Activated CD8-positive, alpha-beta memory T cell treated with anti-CD3 and anti-CD28 coated beads for 4 hours (primary cell): ENCODE data around the gene QRFPR.
"Not testable (repeated sequence)": the region's sequence is repeated elsewhere in the genome, so short reads cannot be mapped to it uniquely, and the experiment has no call there.

Source experiments
- DNase-seq, 2 donors: peaks; one replicate each; pipeline ENCODE4 v3.0.0-alpha.2; 2020; ENCODE audit warnings: low read depth in 2 of 2

Gene QRFPR

DNA sequence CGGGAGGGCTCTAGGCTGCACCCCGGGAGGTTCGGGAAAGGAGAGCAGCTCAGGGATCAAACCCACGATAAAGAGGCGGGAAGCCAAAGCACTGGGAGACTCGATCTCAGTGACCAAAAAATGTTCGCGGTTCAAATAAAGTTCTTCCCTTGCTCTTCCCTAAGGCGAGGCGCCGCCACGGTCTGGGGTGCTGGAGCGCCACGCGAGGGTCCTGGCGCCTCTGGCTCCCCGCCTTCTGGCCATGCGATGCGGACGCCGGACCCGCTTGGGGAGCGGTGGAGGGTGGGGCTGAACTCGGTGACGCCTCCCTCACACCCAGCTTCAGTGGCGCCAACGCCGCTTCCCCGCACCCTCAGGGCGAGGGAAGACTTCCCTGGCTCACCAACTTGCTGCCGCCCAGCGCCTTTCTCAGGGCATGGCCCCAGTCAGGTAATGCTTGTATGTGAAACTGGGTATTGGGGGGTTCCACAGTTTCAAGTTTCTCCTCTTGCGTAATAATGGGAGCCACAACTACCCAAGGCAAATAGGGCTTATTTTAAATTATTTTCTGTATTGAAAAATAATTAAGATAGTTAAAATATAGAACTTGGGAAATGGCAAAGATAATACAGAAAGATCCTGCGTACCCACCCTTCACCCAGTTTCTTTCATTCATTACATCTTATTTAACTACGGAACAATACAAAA, at the start of gene QRFPR:
Gene QRFPR, minus strand, starts transcription at position 243 of the 687 bp plus-strand sequence. CDS start 371 bp downstream, outside the sequence.
- no peak for DNase-seq

DNA sequence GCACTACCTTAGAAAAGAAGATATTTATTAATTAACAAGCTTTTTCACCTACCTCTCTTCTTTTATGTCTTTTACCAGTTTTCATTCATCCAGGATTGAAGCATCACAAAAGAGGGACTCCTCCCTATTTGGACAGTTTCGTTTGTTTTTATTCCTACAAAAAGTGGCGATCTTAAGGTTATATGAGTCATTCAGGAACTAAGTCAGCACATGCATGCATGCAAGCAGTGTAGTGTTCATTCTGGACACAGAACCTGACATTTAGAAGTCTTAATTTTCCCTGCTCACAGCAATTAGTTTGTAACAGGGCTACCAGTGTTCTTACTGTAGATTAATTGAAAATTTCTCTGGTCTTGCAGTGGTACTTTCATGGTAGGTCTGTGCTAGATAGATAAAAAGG, 47.9 kb upstream of the QRFPR start:
- no peak for DNase-seq

DNA sequence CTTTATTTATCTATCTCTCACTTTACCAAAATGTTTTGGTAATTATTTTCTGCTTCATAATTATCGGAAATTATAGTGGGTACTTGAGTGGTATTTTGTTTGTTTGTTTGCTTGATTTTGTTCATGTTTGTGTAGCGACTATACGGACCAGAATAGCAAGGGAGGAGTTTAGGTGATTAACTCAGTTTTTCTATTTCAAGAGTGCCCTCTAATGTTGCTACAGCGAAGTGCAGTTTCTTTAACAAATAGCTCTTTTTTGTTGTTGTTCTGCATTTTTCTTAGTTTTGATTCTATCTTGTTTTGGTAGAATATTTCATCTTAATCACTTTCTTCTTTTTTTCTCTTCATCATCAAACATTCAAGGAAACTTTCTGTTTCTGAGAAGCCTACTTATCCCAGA, 40.8 kb upstream of the QRFPR start:
- no peak for DNase-seq

DNA sequence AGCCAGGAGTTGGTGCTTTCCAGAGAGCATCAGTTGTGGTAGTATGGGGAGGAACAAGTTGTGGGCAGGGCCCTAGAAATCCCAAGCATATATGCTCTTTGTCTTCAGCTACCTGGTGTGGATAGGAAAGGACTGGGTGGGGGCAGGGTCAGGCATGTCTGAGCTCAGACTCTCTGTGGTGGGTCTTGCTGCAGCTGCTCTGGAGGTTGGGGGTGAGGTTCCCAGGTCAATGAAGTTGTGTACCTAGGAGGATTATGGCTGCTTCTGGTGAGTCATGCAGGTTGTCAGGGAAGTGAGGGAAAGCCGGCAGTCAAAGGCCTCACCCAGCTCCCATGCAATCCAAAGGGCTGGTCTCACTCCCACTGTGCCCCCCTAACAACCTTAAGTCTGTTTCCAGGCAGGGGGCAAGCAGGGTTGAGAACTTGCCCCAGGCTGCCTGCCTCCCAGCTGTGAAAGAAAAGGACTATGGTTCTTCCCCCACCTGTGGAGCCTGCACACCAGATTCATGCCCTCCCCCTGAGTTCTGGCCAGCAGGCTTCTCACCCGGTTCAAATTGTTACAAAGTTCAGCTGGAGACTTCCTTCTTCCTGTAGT, 30.4 kb upstream of the QRFPR start:
- DNase-seq = no peak

DNA sequence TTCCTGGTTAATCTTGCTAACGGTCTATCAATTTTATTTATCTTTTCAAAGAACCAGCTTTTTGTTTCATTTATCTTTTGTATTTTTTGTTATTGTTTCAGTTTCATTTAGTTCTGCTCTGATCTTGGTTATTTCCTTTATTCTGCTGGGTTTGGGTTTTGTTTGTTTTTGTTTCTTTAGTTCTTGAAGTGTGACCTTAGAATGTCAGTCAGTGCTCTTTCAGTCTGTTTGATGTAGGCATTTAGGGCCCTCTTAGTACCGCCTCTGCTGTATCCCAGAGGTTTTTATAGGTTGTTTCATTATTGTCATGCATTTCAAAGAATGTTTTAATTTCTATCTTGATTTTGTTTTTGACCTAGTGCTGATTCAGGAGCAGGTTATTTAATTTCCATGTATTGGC, 27.7 kb upstream of the QRFPR start:
- DNase-seq = not testable (repeated sequence)

DNA sequence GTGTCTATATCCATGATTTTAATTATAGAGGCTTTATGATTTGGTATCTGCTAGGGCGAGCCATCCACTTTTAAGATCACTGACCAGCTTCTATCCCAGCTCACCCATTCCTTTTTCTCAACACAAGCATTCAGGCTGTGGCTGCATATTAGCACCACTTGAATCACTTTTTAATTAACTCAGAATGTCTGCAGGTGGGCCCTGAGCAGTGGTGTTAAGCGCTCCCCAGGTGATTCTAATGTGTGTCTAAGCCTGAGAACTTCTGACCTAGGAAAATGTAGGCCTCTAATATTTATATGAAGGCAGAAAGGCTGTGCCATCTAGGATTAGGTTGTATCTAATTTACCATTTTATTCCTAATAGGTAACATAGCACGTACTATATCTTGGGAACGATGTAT, 19.8 kb upstream of the QRFPR start:
- no peak for DNase-seq

DNA sequence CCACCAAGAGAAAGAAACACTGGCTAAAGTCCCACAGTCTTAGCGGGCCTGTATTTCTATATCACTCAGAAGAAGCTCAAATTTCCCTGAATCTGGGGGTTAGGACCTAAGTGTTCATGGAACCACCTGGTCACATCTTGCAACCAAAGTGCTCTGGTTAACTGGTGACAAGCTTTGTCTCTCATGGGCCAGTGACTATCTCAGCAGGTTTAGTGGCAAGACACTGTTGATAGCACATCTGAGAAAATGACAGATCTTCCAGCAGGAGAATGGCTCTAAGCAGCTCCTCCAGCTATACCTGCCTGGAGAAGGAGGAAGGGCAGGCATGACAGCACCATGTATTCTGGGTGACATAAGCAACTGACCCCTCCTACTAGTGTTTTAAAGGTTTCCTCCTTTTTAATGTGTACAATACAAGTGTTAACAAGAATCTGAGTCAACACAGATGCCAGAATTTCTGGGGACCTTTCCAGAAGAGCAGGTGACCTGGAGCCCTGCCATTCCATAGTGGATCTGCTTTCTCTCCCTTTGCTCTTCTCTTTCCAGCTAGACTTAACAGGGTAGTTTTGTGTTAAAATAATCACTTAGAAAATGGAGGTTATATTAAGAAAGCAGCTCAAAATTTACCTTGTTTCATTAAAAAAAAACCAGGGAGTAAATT, 17.3 kb upstream of the QRFPR start:
- no peak for DNase-seq

DNA sequence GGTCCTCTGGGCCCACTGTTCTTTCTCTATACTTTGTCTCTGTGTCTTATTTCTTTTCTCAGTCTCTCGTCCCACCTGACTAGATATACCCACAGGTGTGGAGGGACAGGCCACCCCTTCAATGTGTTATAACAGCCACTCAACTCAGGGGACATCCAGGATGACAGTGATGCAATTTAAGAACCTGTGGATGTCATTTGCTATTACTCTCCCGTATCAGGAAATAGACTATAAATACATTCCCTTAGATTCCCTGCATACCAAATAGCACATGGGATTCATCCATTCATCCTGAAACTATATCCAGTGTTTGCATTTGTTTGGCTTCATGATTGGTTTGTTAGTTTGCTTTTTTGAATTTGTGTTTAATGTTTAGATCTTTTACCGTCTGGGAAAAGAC, 16.6 kb upstream of the QRFPR start:
- DNase-seq = no peak

DNA sequence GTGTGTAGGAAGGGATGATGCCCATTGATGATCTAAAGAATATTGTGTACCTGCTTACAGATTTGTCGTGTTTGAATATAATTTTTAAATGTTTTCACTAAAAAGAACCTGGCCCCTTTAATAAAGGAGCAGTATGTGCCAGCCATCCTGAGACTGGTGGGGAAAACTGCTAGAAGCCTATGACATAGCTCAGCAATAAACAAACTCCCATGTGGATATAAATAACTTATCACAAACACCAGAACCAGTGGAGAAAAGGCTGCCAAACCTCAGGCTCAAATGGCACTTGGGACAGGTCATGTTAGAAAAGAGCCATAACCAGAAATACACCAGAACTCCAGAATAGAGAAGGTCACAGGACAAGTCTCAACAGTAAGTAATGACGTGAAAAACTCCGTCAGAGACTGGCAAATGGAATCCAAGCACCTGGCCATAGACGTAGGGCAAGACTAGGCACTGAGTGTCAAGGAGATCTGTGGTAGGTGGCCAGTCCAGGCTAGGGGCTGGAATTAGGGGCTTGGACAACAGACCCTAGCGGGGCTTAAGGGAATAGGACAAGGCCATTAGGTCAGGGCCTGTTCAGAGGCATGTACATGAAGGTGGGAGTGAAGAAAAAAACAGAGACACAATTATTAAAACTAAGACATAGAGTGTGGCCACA, 11.7 kb upstream of the QRFPR start:
- no peak for DNase-seq

DNA sequence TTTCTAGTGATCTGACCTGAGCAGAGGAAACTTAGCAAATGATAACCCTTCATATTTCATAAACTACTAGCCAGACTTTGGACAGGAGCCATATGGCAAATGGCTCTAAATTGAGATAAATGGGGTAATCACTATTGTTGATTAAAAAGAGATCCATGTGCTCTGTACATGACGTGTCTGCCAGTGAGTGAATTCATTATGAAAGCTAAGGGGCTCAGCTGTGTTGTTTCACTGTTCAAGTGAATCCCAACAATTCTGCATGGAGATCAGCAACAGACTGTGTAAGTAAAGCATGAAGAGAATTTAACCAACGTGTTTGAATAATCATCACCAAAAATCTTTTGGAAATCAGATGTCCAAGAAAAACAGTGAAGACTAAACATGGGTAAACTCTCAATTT, 9.5 kb upstream of the QRFPR start:
- DNase-seq = no peak

DNA sequence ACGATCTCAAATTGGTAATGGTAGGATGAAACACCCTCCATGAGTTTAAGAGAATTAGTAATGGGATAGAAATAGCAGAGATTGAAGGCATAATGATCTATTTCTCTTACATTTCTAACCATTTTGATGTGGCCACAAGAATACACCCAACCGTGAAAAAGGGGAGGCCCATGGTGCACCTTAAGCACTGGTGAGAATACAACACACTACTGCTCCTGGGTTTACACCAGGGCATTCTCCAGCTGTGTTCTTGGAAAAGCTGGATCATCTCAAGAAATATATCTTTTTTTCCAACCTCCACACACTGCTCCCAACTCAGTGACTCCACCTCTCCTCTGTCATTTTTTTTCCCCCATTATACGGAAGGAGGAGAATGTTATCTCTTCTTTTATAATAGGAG, 1.5 kb downstream of the QRFPR start:
- no peak for DNase-seq

DNA sequence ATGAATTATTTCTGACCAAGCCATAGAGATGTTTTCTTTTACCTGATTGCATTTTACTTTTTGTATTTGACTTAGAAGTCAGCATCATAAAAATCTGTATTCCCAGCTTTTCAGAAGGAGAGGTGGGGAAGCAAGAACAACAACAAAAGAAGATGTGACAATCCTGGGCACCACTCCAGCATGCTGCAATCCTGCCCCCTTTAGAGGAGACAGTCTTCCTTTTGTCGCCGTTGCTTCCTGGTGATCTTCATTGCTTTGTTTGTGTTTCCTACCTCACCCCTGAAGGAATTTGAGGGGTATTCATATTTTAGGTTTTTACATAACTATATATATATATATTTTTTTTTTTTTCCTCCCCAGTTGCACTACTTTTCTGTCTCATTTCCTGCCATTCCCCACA, 3.7 kb downstream of the QRFPR start:
- no peak for DNase-seq

DNA sequence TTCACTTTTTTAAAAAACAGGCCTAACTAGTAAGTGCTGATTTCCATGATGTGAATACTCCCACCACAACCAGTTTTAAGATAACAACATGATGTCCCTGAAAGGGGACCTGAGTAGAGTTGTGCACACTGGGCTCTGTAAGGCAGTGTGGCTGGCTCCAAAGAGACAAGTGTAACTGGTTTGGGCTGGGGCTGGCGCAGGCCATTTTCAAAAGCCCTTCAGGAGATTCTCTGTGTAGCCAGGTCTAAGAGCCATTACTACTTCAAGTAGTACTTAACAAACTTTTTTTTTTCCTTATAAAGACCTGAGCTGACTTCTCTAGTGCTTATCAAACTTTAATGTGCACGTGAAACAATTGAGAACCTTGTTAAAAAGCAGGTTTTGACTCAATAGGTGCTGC, 4.3 kb downstream of the QRFPR start:
- DNase-seq = no peak

DNA sequence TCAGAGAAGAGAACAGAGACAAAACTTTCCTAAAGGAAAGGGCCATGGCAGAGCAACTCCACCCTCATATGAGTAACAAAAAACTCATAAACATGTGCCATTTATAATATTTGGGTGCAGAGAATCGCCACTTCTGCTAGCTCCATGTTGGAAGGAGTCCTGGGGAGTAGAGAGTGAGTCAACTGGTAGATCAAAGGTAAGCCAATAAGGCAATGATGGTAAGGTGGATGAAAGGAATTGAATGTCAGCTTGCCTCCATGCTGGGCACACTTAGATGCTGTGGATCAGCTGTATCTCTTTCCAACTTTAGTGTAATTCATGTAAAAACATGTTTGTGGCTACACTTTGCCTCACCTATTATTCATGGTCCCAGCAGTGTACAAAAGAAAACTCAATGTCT, 4.7 kb downstream of the QRFPR start:
- DNase-seq = no peak

DNA sequence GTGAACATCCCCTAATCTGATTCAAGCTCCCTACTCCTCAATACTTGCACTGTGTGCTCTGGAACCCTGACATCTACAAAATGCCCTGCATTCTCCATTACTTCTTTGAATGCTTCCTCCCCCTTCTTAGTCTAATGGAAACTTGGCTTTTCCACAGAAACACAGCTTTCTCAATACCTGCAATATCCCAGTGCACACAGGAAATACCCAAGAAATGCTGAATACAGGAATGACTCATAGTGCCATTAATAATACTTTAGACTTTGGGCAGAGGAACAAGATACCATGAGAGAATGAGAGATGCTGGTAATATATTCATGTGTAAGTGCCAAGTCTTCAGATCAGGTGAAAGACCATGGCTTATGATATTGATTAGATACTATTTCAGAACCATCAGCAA, 5.6 kb downstream of the QRFPR start:
- no peak for DNase-seq

DNA sequence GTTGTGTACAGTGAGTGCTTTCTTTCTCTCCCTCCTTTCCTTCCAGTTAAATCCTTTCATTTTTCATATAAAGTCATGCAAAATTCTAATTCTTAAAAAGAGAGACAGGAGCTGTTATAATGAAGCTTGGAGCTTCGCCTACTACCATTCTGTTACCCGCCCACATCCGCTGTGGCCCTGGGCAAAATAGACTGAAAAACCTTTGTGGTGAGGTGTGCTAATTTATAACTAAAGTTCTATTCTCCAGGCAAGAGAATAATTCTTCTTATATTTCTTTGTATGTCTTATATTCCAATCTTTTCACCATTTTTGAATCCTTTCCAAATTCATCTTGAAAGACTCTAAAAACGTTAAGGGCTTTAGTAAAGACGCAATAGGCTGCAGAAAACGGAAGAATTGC, 7.0 kb downstream of the QRFPR start:
- DNase-seq = no peak

DNA sequence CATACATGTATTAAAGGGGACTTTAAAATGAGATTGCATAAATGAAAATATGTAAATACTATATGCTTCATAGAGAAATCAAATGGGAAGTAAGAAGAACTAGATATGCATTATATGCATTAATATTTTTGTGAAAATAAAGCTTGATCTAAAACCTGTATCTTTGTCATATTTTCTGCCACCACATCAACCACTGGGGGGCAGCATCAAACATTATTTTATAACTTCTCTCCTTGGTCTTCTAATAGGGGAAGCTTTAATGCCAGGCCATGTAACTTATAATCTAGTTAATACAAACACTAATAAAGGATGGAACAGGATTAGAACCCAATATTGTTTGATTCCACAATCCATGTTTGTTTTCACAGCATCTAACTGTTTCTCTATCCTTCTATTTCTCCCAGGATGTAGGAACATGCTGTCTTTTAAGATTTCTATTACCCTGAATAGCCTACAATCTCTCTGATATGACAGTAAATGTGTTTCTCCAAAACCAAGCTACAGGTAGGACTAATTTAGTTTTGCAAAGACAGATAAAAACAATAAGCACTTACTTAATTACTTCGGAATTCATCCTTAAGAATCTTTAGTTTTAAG, 10.0 kb downstream of the QRFPR start:
- no peak for DNase-seq

DNA sequence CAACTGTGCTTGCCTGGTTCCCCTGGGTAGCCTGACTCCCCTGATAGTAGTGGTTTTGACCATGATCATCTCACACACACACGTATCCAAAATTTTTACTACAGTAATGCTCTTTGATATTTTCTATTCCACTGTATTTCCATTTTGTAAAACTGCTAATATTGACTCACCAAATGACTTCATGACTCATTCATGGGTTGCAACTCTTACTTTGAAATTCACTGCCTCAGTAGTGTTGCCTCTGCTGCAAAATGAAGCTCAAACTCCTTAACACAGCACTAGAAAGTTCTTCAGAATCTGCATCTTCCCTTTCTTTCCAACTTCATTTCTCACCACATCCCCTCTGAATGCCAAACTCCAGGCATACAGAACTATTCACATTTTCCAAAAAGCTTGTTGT, 20.3 kb downstream of the QRFPR start:
- no peak for DNase-seq

DNA sequence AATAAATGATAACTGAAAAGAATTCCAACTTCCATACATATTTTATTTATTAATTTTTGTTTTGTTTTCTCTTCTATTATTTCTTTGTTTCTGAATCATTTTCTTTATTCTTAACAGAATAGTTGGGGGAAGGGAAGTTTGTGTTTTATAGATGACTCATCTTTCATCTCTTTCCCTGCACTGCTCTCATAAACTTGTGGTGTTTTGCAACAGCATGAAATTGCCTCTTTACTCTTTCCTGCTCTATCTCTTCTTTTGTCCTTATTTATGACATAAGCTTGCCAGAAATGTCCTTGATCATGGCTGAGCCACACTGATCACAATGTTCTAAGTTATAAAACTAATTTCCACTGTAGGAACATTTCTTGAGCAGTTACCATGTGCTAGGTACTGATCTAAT, 22.3 kb downstream of the QRFPR start:
- DNase-seq = no peak

DNA sequence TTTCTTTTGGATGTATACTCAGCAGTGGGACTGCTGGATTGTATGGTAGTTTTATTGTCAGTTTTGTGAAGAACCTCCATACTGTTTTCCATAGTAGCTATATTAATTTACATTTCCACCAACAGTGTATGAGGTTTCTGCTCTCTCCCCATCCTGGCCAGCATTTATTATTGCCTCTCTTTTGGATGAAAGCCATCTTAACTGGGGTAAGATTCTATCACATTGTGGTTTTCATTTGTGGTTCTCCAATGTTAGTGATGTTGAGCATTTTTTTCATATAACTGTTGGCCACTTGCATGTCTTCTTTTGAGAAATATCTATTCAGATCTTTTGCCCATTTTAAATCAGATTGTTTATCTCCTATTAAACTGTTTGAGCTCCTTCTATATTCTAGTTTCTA, 27.6 kb downstream of the QRFPR start:
- DNase-seq = no peak

DNA sequence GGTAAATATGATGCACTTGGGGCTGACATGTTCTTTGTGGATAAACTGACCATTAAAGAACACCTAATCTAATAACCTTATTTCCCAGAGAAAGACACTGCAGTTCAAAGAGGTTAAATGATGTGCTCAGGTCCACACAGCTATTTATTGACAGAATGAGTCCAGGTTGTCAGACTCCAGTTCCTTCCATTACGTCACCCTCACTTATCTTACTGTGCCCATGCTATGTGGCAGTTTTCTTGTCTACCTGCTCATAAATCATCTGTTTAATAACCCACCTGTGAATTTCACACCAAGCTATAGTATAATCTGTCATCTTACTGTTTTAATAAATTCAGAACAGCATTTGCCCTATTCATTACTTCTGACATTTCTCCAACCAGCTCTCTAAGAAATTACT, 36.7 kb downstream of the QRFPR start:
- no peak for DNase-seq

DNA sequence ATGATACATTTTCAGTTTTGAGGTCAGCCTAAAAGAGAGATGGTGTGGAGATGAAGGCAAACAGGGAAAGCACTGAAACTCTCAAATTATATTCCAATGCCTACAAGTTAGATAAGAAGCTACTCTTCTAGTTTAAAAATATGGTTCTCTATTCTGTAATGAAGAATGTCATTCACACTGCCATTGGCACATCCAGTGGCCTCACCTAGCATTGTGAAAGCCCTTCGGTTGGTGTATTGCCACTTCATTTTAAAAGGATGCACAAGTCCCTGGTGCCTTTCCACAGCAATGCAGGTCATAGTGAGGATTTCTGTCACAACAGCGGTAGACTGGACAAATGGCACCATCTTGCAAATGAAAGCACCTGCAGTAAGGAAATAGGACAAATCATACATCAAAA, 40.6 kb downstream of the QRFPR start:
- DNase-seq = no peak

DNA sequence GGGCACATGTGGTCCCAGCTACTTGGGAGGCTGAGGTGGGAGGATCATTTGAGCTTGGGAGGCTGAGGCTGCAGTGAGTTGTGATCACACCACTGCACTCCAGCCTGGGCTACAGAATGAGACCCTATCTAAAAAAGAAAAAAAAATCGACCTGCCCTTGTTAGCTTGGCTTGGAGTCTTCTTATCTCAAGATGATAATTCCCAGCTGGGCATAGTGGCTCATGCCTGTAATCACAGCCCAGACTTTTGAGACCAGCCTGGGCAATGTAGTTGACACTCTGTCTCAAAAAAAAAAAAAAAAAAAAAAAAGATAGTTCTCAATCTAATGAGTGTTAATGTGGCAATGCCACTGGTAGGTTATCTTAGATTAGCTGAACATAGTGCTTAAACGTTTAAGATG, 41.0 kb downstream of the QRFPR start:
- no peak for DNase-seq
